ENCODE measurements around the gene DLGAP3.

- TF ChIP-seq CTCF (IDR thresholded peaks at IDR 0.05), result no peak
- no peak for TF ChIP-seq POLR2A (IDR thresholded peaks at IDR 0.05)
Observed at GRCh38 chr1:34839526-34840305, 89.7 kb downstream of the DLGAP3 start.
